ENCODE results near the gene ZNF513.

DNA sequence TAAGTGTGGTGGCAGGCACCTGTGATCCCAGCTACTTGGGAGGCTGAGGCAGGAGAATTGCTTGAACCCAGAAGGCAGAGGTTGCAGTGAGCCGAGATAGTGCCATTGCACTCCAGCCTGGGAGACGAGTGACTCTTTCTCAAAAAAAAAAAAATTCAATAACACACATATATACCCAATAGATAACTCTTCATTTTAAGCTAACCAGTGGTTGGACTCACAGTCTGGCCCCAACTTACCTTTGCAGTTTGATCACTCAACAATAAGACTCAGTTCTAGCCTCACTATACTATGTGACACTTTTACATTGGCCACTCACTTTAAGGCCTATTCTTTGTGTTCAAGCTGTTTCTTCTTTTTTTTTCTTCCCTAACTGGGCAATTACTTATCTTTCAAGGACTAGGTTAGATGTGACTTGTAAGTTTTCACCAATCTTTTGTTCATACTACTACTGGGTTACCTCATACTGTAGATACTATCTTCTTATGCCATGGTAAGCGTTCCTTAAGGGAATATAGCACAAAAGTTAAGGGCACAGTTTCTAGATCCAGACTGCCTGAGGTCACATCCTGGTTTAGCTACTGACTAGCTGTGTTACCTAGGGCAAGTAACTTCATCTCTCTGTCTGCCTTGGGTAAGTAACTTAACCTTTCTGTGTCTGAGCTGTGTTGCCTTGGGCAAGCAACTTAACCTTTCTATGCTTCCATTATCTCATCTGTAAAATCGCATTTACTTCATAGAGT is 17.7 kb downstream of the ZNF513 start:
- TF ChIP-seq CTCF (IDR thresholded peaks at IDR 0.05; ENCODE audit: low read depth, low read length, poor library complexity, severe bottlenecking) (no peak), EZH2phosphoT487 (IDR thresholded peaks at IDR 0.05; ENCODE audit: borderline replicate concordance, low read length) (no peak)
